ENCODE data around the gene ZFX.
"Not testable (repeated sequence)": the region's sequence is repeated elsewhere in the genome, so short reads cannot be mapped to it uniquely, and the experiment has no call there.

- TF ChIP-seq CTCF (IDR thresholded peaks at IDR 0.05 in 4 of 5, conservative IDR thresholded peaks at IDR 0.05 in 1 of 5); POLR2A (IDR thresholded peaks at IDR 0.05): not testable (repeated sequence)
Measured at GRCh38 chrX:24155747-24156146, 6.2 kb downstream of the ZFX start.
